ENCODE results near the gene ADAR.
"Not testable (repeated sequence)": the region's sequence is repeated elsewhere in the genome, so short reads cannot be mapped to it uniquely, and the experiment has no call there.

The ADAR gene, protein sequence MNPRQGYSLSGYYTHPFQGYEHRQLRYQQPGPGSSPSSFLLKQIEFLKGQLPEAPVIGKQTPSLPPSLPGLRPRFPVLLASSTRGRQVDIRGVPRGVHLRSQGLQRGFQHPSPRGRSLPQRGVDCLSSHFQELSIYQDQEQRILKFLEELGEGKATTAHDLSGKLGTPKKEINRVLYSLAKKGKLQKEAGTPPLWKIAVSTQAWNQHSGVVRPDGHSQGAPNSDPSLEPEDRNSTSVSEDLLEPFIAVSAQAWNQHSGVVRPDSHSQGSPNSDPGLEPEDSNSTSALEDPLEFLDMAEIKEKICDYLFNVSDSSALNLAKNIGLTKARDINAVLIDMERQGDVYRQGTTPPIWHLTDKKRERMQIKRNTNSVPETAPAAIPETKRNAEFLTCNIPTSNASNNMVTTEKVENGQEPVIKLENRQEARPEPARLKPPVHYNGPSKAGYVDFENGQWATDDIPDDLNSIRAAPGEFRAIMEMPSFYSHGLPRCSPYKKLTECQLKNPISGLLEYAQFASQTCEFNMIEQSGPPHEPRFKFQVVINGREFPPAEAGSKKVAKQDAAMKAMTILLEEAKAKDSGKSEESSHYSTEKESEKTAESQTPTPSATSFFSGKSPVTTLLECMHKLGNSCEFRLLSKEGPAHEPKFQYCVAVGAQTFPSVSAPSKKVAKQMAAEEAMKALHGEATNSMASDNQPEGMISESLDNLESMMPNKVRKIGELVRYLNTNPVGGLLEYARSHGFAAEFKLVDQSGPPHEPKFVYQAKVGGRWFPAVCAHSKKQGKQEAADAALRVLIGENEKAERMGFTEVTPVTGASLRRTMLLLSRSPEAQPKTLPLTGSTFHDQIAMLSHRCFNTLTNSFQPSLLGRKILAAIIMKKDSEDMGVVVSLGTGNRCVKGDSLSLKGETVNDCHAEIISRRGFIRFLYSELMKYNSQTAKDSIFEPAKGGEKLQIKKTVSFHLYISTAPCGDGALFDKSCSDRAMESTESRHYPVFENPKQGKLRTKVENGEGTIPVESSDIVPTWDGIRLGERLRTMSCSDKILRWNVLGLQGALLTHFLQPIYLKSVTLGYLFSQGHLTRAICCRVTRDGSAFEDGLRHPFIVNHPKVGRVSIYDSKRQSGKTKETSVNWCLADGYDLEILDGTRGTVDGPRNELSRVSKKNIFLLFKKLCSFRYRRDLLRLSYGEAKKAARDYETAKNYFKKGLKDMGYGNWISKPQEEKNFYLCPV

GRCh38 chr1:154607609-154608396 lies at the start of gene ADAR:
TSS of gene ADAR (minus strand) at chr1:154608186. CDS start at chr1:154608006, 180 bp downstream.
- DNase-seq, result peak in 57 of 58 donors; percentile 2 to 83 (median 62)

DNA sequence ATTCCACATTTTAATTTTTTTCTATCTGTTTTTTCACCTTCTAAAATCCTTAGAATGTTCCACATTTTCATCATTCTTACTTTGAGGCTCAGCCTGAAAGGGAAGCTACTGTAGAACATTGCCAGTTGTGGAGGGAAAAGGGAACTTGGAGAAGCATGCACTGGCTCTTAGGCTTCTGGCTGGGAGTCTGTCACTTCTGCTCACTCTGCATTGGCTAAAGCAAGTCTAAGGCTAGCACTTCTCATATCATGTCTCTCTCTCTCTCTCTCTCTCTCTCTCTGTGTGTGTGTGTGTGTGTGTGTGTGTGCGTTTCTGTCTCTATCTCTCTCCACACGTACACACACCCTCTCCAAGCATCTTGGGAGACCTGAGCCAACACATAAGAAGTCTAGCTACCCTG lies 49.6 kb upstream of the ADAR start:
- DNase-seq, result no peak

- no peak for DNase-seq
Measured at GRCh38 chr1:154652893-154653292, 44.9 kb upstream of the ADAR start.

DNA sequence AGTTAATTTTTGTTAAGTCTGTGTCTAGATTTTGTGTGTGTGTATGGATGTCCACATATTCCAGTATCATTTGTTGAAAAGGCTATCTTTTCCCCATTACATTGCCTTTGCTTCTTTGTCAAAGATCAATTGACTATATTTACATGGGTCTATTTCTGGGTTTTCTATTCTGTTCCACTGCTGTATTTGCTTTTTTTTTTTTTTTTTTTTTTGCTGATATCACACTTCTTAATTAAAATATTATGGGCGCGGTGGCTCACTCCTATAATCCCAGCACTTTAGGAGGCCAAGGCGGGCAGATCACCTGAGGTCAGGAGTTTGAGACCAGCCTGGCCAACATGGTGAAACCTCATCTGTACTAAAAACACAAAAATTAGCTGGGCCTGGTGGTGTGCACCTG lies 36.7 kb upstream of the ADAR start:
- DNase-seq, result not testable (repeated sequence)

- no peak for DNase-seq
Measured at GRCh38 chr1:154641534-154641933, 33.5 kb upstream of the ADAR start.

- no peak for DNase-seq
Measured at GRCh38 chr1:154639876-154640275, 31.9 kb upstream of the ADAR start.

DNA sequence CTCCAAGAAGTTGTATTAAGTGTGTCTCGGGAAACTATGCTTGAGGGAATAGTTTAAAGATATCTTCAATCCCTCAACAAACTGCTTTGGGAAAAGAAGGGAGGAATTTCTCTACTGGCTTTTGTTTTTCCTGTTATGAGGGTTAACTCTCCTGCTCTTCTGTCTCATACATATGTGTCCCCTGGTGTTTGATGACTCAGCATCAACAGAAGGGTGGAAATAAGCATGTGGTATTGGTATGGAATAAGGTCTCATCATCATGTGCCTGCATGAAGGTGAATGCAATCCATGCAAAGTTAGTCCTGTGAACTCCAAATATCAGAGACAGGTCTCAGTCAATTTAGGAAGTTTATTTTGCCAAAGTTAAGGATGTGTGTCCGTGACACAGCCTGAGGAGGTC lies 27.2 kb upstream of the ADAR start:
- no peak for DNase-seq

GRCh38 chr1:154629675-154630073 lies 21.7 kb upstream of the ADAR start:
- DNase-seq, result no peak

- DNase-seq, result no peak
Measured at GRCh38 chr1:154629061-154629674, 21.2 kb upstream of the ADAR start.

- no peak for DNase-seq
Measured at GRCh38 chr1:154628121-154628405, 20.1 kb upstream of the ADAR start.

GRCh38 chr1:154627257-154628120 lies 19.5 kb upstream of the ADAR start:
- DNase-seq, result peak in 56 of 58 donors; percentile 30 to 91 (median 74)

DNA sequence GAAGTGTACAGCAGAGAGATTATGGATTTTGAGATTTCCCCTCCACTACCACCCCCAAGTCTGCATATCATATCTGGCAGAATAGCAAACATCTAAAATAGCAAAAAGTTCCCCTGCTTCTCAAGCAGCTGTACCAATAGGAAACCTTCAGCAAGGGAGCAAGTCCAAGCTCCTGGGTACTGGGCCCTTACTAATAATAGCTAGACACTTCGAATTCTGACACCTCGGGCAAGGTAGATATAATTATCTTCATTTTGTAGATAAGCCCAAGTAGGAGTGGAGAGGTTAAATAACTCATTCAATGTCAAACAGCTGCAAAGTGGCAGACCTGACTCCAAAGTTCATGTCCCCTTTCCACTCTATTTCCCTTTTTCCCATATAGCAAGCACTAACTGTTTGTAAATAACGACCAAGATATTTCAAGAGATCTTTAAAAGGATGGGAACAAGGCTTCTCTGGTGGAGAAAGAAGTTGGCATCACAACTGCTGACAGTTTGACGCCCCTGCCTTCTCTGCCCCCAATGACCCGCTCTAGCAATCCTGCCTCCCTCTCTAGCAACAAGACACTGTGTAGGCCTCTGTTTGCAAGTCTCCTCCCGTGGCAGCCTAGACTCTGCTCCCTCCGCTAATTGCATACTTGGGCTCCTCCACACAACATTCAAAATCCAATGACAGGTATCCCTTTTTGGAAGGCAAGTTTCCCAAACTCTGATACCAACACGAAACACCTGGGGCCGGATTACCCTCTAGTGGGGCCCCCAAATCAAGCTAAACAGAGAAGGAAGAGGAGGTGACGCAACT lies 18.7 kb upstream of the ADAR start:
- peak in 10 of 58 donors; percentile 21 to 54 (median 40) for DNase-seq

- no peak for DNase-seq
Measured at GRCh38 chr1:154624746-154625643, 17.0 kb upstream of the ADAR start.

DNA sequence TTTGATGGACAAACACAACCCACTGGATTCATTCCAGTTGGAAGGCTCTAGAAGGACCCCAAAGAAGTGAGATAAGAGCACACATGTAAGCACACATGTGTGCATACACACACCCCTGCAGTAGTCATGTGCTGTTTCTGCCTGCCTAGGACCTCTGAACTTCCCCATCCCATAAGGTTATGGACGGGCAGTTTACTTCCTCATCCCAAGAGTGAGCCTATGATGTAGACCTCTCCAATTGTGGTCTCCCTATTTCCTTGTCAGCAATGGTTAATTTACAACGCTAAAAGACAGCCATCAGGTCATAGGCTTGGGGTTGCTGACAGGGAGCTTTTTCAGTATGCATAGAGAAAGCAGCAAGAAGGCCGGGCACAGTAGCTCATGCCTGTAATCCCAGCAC lies 15.4 kb upstream of the ADAR start:
- no peak for DNase-seq

DNA sequence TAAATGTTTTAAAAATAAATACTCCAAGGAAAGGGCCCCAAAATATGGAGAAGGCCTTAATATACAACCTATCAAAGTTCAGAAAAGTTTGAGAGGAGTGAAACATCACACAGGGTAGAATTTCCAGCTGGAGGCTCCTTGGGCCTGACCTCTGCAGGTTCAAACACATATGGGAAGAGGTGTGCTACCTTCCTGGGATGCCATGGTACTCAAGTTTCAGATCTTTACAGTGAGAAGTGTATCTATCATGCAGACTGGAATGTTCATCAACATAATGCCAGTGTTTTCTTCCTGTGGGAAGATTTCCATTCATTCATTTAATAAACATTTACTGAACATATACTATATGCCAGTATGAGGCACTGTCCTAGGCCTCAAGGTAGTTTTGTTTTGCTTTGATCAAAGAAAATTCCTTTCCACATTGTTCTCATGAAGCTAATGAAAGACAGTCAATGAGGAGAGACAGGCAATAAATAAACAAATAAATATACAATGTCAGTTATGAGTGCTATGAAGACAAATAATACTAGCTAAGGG lies 14.6 kb upstream of the ADAR start:
- no peak for DNase-seq

DNA sequence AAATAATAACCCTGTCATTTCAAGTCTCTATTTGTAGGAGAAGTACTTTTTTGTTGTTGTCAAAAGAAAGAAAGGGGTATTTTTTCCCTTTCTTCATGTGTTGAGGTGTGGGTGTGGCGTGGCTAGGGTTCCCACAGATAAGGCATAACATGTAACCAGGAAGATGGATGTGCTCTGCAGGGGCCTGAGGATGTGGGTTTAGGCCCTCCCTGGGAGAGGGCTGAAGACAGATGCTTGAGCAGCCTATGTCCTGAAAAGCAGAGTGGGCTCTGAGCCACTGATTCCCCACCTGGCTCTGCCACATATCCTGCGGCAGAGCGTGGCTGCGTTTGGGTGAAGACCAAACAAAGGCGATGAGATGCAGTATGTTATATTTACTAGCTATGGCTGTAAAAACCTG lies 13.9 kb upstream of the ADAR start:
- no peak for DNase-seq

- no peak for DNase-seq
Measured at GRCh38 chr1:154620751-154621150, 12.8 kb upstream of the ADAR start.

Measured in anterior cingulate cortex (tissue), 58 donors.